OCI-LY1 (cell line): ENCODE results near the gene FPR2.

Experiments used
- H2AFZ ChIP-seq: fragments of 200-600 bp; sonication (generic), shearing (Covaris generic); 2 replicates; pipeline ENCODE4 v1.6.0; 2014; ENCODE audit warnings: antibody characterized with exemption, mild to moderate bottlenecking, low read length
- H3F3A ChIP-seq: fragments of 200-600 bp; sonication (generic), shearing (Covaris generic); 2 replicates; pipeline ENCODE4 v1.6.0; 2014; ENCODE audit warnings: mild to moderate bottlenecking, antibody characterized with exemption, low read length, moderate library complexity; ENCODE audit not compliant: insufficient read depth
- H3K27ac ChIP-seq: fragments of 200-600 bp; sonication (generic); 2 replicates; pipeline ENCODE4 v1.5.1; 2014; ENCODE audit warnings: low read length, mixed run types, mild to moderate bottlenecking, low read depth; ENCODE audit not compliant: poor library complexity, severe bottlenecking
- H3K27me3 ChIP-seq: fragments of 200-600 bp; sonication (generic); 2 replicates; pipeline ENCODE4 v1.6.0; 2014; ENCODE audit warnings: antibody characterized with exemption, mild to moderate bottlenecking, low read length, moderate library complexity; ENCODE audit not compliant: insufficient read depth
- H3K36me3 ChIP-seq: fragments of 200-600 bp; sonication (generic); 2 replicates; pipeline ENCODE4 v1.6.1; 2014; ENCODE audit warnings: mild to moderate bottlenecking, antibody characterized with exemption, low read length, moderate library complexity, mixed read lengths; ENCODE audit not compliant: insufficient read depth
- H3K4me1 ChIP-seq: fragments of 200-600 bp; sonication (generic); 2 replicates; pipeline ENCODE4 v1.5.1; 2014; ENCODE audit warnings: mild to moderate bottlenecking, low read length, moderate library complexity; ENCODE audit not compliant: insufficient read depth, severe bottlenecking
- H3K4me2 ChIP-seq: fragments of 200-600 bp; sonication (generic), shearing (Covaris generic); 2 replicates; pipeline ENCODE4 v1.6.1; 2014; ENCODE audit warnings: low read length
- H3K4me3 ChIP-seq: fragments of 200-600 bp; sonication (generic); 2 replicates; pipeline ENCODE4 v1.5.1; 2014; ENCODE audit warnings: low read length, low read depth, mild to moderate bottlenecking, mixed read lengths; ENCODE audit not compliant: poor library complexity, severe bottlenecking
- H3K79me2 ChIP-seq: fragments of 200-600 bp; shearing (Covaris generic); 2 replicates; pipeline ENCODE4 v1.6.1; 2016; ENCODE audit warnings: mixed run types, low read length, mixed read lengths; ENCODE audit not compliant: insufficient read depth
- H3K9ac ChIP-seq: fragments of 200-600 bp; sonication (generic), shearing (Covaris generic); 2 replicates; pipeline ENCODE4 v1.6.1; 2014; ENCODE audit warnings: mild to moderate bottlenecking, low read length, mixed read lengths
- H3K9me2 ChIP-seq: fragments of 200-600 bp; sonication (generic), shearing (Covaris generic); 2 replicates; pipeline ENCODE4 v1.6.1; 2014; ENCODE audit warnings: low read depth, mild to moderate bottlenecking, low read length, mixed read lengths
- H3K9me3 ChIP-seq: fragments of 200-600 bp; shearing (Covaris generic); 2 replicates; pipeline ENCODE4 v1.6.1; 2014; ENCODE audit warnings: low read length, mixed read lengths
- H4K20me1 ChIP-seq: fragments of 200-600 bp; sonication (generic), shearing (Covaris generic); 2 replicates; pipeline ENCODE4 v1.6.0; 2016; ENCODE audit warnings: mild to moderate bottlenecking, low read length; ENCODE audit not compliant: insufficient read depth
- CTCF ChIP-seq: fragments of 200-600 bp; sonication (generic), shearing (Covaris generic); IDR thresholded peaks from 2 replicates; pipeline ENCODE4 v1.5.1; 2017; ENCODE audit warnings: mild to moderate bottlenecking, antibody characterized with exemption, low read length, moderate library complexity, mixed read lengths
- EZH2 ChIP-seq: fragments of 200-600 bp; sonication (generic), shearing (Covaris generic); IDR thresholded peaks from 2 replicates; pipeline ENCODE4 v1.8.0; 2017; ENCODE audit warnings: borderline replicate concordance, mixed run types, mild to moderate bottlenecking, antibody characterized with exemption, low read length, moderate library complexity, mixed read lengths

Gene FPR2

GRCh38 chr19:51799034-51799773, 38.2 kb downstream of the FPR2 start:
- no peak overlapping the region for H3K4me2 ChIP-seq
- H3K9ac ChIP-seq, result no peak overlapping the region
- no peak overlapping the region for H3K27ac ChIP-seq
- H3F3A ChIP-seq, result no peaks in the 10 kb centered on the region
- H3K9me2 ChIP-seq, result no peaks in the 10 kb centered on the region
- H4K20me1 ChIP-seq, result no peaks in the 10 kb centered on the region
- H2AFZ ChIP-seq, result no peak overlapping the region
- no peaks in the 10 kb centered on the region for H3K36me3 ChIP-seq
- H3K9me3 ChIP-seq, result no peaks in the 10 kb centered on the region
- no peak for TF ChIP-seq CTCF
- no peak for TF ChIP-seq EZH2
- no peaks in the 10 kb centered on the region for H3K79me2 ChIP-seq
- no peaks in the 10 kb centered on the region for H3K27me3 ChIP-seq
- no peaks in the 10 kb centered on the region for H3K4me1 ChIP-seq
- H3K4me3 ChIP-seq, result no peak overlapping the region

- no peak overlapping the region for H3K27ac ChIP-seq
- no peak for TF ChIP-seq CTCF
- TF ChIP-seq EZH2, result no peak
Measured at GRCh38 chr19:51799774-51800472, 38.9 kb downstream of the FPR2 start.

GRCh38 chr19:51800473-51801244, 39.7 kb downstream of the FPR2 start:
- no peaks in the 10 kb centered on the region for H3K79me2 ChIP-seq
- H4K20me1 ChIP-seq, result no peaks in the 10 kb centered on the region
- no peak overlapping the region for H3K4me2 ChIP-seq
- no peaks in the 10 kb centered on the region for H3K9me3 ChIP-seq
- no peaks in the 10 kb centered on the region for H3K4me1 ChIP-seq
- TF ChIP-seq EZH2 (no peak), CTCF (no peak)
- H3K4me3 ChIP-seq, result no peak overlapping the region
- H3F3A ChIP-seq, result no peaks in the 10 kb centered on the region
- no peaks in the 10 kb centered on the region for H3K9me2 ChIP-seq
- no peak overlapping the region for H3K27ac ChIP-seq
- H2AFZ ChIP-seq, result no peak overlapping the region
- no peaks in the 10 kb centered on the region for H3K27me3 ChIP-seq
- no peak overlapping the region for H3K9ac ChIP-seq
- no peaks in the 10 kb centered on the region for H3K36me3 ChIP-seq

More at GRCh38 chr19:51799774-51800472, 38.9 kb downstream of the FPR2 start:
- no peaks in the 10 kb centered on the region for H4K20me1 ChIP-seq
- no peak overlapping the region for H3K4me2 ChIP-seq
- no peaks in the 10 kb centered on the region for H3K9me3 ChIP-seq
- no peaks in the 10 kb centered on the region for H3F3A ChIP-seq
- H2AFZ ChIP-seq, result no peak overlapping the region
- H3K9ac ChIP-seq, result no peak overlapping the region
- no peaks in the 10 kb centered on the region for H3K79me2 ChIP-seq
- no peaks in the 10 kb centered on the region for H3K9me2 ChIP-seq
- no peaks in the 10 kb centered on the region for H3K27me3 ChIP-seq
- no peak overlapping the region for H3K4me3 ChIP-seq
- no peaks in the 10 kb centered on the region for H3K4me1 ChIP-seq
- H3K36me3 ChIP-seq, result no peaks in the 10 kb centered on the region
